ENCODE measurements around the gene UBE2G1. TPM values are rescaled to one million over a fixed set of nuclear protein-coding genes. Genes with fewer than 3 reads are reported as not detected.

The UBE2G1 gene
- total and polyA plus RNA-seq, 4 donors, result 19.9 to 25.3 (median 21.3) TPM

DNA sequence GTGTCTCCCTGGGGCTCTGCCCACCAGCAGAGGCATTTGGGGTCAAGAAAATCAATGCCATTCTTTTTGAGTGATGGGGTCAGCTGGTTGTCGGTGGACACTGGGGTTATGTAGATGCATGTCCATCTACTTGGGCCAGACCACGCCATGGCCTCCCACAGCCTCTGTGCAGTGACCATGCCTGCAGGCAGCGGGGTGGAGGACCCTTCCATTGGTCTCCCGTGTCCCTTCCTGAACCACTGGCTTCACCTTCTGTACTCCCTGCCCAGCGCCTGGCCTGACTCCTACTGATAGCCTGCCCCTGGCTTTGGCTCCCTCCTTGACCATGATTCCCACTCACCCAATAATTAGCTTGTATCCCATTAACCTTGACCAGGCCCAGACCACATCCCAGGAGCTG, 39.2 kb upstream of the UBE2G1 start:
- Histone ChIP-seq H3K4me3 (ENCODE audit: low read depth in 1 of 3, low read length in 3 of 3) (no peak overlapping the region), H3K27ac (ENCODE audit: low read depth in 1 of 2, low read length in 2 of 2) (no peak overlapping the region), H3K27me3 (ENCODE audit: control insufficient read depth in 4 of 4, insufficient read depth in 4 of 4, low read length in 3 of 4) (no peaks in the 10 kb centered on the region), H3K9me3 (ENCODE audit: control insufficient read depth in 4 of 4, low read length in 3 of 4) (no peaks in the 10 kb centered on the region), H3K36me3 (ENCODE audit: control insufficient read depth in 4 of 4, insufficient read depth in 3 of 4, low read depth in 1 of 4, low read length in 3 of 4) (no peaks in the 10 kb centered on the region), H3K4me1 (ENCODE audit: control insufficient read depth in 4 of 4, insufficient read depth in 4 of 4, low read length in 3 of 4) (no peaks in the 10 kb centered on the region), H3K9ac (ENCODE audit: low read depth in 1 of 2, low read length in 2 of 2) (no peak overlapping the region)
- no peak for DNase-seq (ENCODE audit: low spot score)
- TF ChIP-seq HNF4G (IDR thresholded peaks at IDR 0.05) (no peak), JUND (IDR thresholded peaks at IDR 0.05) (no peak), NR2F2 (IDR thresholded peaks at IDR 0.05) (no peak), RAD21 (IDR thresholded peaks at IDR 0.05) (no peak), FOXA2 (IDR thresholded peaks at IDR 0.05) (no peak), EGR1 (IDR thresholded peaks at IDR 0.05; ENCODE audit: low read depth in 2 of 2) (no peak), HNF4A (conservative IDR thresholded peaks at IDR 0.05) (no peak), RXRA (IDR thresholded peaks at IDR 0.05) (no peak)
- WGBS, result 85% methylated on average over 5 of the region's 5 CpGs

DNA sequence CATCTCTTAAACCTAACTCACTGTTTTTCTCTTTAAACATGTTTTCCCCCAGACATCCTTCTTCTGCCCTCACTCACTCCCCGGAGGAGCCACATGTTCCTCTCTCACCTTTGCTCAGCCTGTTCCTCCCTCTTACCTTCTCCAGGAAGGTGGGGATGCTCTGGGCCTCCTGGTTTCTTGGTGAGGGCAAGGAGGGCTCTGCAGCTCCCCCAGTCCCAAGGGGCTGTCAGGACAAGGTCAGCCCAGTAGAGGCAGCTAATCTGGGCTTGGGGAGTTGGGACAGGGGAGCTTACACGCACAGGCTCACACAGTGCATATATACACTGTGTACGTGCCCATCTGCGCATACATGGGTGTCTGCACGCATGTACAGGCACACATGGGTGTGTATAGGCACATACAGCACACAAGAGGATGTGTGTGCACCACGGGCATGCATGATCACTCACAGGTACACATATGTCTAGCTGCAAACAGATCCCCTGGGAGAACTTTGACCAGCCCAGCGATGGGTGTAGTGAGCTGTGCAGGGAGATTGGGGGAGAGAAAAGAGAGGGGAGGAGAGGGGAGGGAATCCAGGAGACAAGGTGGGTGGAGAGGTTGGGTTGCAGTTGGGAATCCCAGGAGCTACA, 38.7 kb upstream of the UBE2G1 start:
- Histone ChIP-seq H3K4me3 (ENCODE audit: low read depth in 1 of 3, low read length in 3 of 3) (no peak overlapping the region), H3K9ac (ENCODE audit: low read depth in 1 of 2, low read length in 2 of 2) (no peak overlapping the region), H3K9me3 (ENCODE audit: control insufficient read depth in 4 of 4, low read length in 3 of 4) (no peaks in the 10 kb centered on the region), H3K27ac (ENCODE audit: low read depth in 1 of 2, low read length in 2 of 2) (no peak overlapping the region), H3K27me3 (ENCODE audit: control insufficient read depth in 4 of 4, insufficient read depth in 4 of 4, low read length in 3 of 4) (no peaks in the 10 kb centered on the region), H3K4me1 (ENCODE audit: control insufficient read depth in 4 of 4, insufficient read depth in 4 of 4, low read length in 3 of 4) (no peaks in the 10 kb centered on the region), H3K36me3 (ENCODE audit: control insufficient read depth in 4 of 4, insufficient read depth in 3 of 4, low read depth in 1 of 4, low read length in 3 of 4) (no peaks in the 10 kb centered on the region)
- WGBS, result 81% methylated on average over 7 of the region's 7 CpGs
- DNase-seq (ENCODE audit: low spot score), result no peak
- TF ChIP-seq FOXA1 (IDR thresholded peaks at IDR 0.05) (no peak), NR2F2 (IDR thresholded peaks at IDR 0.05) (no peak), RAD21 (IDR thresholded peaks at IDR 0.05) (no peak), JUND (IDR thresholded peaks at IDR 0.05) (no peak), EGR1 (IDR thresholded peaks at IDR 0.05; ENCODE audit: low read depth in 2 of 2) (no peak), HNF4A (conservative IDR thresholded peaks at IDR 0.05) (no peak), GABPA (IDR thresholded peaks at IDR 0.05 in 1 of 2, conservative IDR thresholded peaks at IDR 0.05 in 1 of 2) (no peak), SP1 (IDR thresholded peaks at IDR 0.05) (no peak), YY1 (IDR thresholded peaks at IDR 0.05) (no peak)
- TF ChIP-seq, protein P1, sequence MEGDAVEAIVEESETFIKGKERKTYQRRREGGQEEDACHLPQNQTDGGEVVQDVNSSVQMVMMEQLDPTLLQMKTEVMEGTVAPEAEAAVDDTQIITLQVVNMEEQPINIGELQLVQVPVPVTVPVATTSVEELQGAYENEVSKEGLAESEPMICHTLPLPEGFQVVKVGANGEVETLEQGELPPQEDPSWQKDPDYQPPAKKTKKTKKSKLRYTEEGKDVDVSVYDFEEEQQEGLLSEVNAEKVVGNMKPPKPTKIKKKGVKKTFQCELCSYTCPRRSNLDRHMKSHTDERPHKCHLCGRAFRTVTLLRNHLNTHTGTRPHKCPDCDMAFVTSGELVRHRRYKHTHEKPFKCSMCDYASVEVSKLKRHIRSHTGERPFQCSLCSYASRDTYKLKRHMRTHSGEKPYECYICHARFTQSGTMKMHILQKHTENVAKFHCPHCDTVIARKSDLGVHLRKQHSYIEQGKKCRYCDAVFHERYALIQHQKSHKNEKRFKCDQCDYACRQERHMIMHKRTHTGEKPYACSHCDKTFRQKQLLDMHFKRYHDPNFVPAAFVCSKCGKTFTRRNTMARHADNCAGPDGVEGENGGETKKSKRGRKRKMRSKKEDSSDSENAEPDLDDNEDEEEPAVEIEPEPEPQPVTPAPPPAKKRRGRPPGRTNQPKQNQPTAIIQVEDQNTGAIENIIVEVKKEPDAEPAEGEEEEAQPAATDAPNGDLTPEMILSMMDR (IDR thresholded peaks at IDR 0.05; ENCODE audit: low read depth, low read length, missing input control), result no peak
- TF ChIP-seq, protein P2, sequence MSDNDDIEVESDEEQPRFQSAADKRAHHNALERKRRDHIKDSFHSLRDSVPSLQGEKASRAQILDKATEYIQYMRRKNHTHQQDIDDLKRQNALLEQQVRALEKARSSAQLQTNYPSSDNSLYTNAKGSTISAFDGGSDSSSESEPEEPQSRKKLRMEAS (IDR thresholded peaks at IDR 0.05), result no peak
- TF ChIP-seq, protein P3, sequence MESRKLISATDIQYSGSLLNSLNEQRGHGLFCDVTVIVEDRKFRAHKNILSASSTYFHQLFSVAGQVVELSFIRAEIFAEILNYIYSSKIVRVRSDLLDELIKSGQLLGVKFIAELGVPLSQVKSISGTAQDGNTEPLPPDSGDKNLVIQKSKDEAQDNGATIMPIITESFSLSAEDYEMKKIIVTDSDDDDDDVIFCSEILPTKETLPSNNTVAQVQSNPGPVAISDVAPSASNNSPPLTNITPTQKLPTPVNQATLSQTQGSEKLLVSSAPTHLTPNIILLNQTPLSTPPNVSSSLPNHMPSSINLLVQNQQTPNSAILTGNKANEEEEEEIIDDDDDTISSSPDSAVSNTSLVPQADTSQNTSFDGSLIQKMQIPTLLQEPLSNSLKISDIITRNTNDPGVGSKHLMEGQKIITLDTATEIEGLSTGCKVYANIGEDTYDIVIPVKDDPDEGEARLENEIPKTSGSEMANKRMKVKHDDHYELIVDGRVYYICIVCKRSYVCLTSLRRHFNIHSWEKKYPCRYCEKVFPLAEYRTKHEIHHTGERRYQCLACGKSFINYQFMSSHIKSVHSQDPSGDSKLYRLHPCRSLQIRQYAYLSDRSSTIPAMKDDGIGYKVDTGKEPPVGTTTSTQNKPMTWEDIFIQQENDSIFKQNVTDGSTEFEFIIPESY (IDR thresholded peaks at IDR 0.05), result no peak

DNA sequence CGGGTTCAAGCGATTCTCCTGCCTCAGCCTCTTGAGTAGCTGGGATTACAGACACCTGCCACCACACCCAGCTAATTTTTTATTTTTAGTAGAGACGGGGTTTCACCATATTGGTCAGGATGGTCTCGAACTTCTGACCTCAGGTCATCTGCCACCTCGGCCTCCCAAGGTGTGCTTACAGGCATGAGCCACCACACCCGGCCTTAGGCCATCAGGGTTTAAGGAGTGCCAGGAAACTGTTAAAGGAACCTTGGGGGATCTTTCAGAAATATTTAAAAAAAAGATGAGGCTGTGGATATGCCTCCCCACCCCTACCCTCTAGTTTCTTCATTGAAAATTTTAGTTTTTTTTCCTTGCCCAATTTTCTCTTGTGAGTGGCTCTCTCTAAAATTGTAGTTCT, 31.4 kb upstream of the UBE2G1 start:
- WGBS, result 95% methylated on average over 6 of the region's 6 CpGs
- DNase-seq (ENCODE audit: low spot score), result no peak
- TF ChIP-seq YY1 (IDR thresholded peaks at IDR 0.05) (no peak), FOXA2 (IDR thresholded peaks at IDR 0.05) (no peak), SP1 (IDR thresholded peaks at IDR 0.05) (no peak)
- TF ChIP-seq, protein P3 (IDR thresholded peaks at IDR 0.05), result no peak
- TF ChIP-seq, protein P4, sequence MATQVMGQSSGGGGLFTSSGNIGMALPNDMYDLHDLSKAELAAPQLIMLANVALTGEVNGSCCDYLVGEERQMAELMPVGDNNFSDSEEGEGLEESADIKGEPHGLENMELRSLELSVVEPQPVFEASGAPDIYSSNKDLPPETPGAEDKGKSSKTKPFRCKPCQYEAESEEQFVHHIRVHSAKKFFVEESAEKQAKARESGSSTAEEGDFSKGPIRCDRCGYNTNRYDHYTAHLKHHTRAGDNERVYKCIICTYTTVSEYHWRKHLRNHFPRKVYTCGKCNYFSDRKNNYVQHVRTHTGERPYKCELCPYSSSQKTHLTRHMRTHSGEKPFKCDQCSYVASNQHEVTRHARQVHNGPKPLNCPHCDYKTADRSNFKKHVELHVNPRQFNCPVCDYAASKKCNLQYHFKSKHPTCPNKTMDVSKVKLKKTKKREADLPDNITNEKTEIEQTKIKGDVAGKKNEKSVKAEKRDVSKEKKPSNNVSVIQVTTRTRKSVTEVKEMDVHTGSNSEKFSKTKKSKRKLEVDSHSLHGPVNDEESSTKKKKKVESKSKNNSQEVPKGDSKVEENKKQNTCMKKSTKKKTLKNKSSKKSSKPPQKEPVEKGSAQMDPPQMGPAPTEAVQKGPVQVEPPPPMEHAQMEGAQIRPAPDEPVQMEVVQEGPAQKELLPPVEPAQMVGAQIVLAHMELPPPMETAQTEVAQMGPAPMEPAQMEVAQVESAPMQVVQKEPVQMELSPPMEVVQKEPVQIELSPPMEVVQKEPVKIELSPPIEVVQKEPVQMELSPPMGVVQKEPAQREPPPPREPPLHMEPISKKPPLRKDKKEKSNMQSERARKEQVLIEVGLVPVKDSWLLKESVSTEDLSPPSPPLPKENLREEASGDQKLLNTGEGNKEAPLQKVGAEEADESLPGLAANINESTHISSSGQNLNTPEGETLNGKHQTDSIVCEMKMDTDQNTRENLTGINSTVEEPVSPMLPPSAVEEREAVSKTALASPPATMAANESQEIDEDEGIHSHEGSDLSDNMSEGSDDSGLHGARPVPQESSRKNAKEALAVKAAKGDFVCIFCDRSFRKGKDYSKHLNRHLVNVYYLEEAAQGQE (IDR thresholded peaks at IDR 0.05), result no peak

More for the DNA sequence above, 31.4 kb upstream of the UBE2G1 start:
- H3K27ac ChIP-seq (ENCODE audit: low read depth in 1 of 2, low read length in 2 of 2), result no peak overlapping the region
- no peak overlapping the region for H3K4me3 ChIP-seq (ENCODE audit: low read depth in 1 of 3, low read length in 3 of 3)
- no peak overlapping the region for H3K9ac ChIP-seq (ENCODE audit: low read depth in 1 of 2, low read length in 2 of 2)
- H3K27me3 ChIP-seq (ENCODE audit: control insufficient read depth in 4 of 4, insufficient read depth in 4 of 4, low read length in 3 of 4), result no peaks in the 10 kb centered on the region
- H3K4me1 ChIP-seq (ENCODE audit: control insufficient read depth in 4 of 4, insufficient read depth in 4 of 4, low read length in 3 of 4), result peaks cover 0 to 4% (median 2%) of the 10 kb centered on the region in 4 donors
- H3K9me3 ChIP-seq (ENCODE audit: control insufficient read depth in 4 of 4, low read length in 3 of 4), result no peaks in the 10 kb centered on the region
- H3K36me3 ChIP-seq (ENCODE audit: control insufficient read depth in 4 of 4, insufficient read depth in 3 of 4, low read depth in 1 of 4, low read length in 3 of 4), result no peaks in the 10 kb centered on the region

Data from liver (tissue), 9 donors.